SK-N-DZ (cell line): ENCODE results near the gene CPED1.

ENCODE experiments used
- DNase-seq: peaks from one replicate; pipeline ENCODE4 v3.0.0-alpha.2; 2015; ENCODE audit warnings: low spot score
- small RNA-seq, 2 experiments: library from RNA; depleted of rRNA; stranded (forward); fragments of <200 nt; gene quantifications; one replicate each; pipeline ENCODE3, GENCODE V24; 2014

The CPED1 gene

GRCh38 chr7:121344093-121344492 is 355.6 kb downstream of the CPED1 start:
- no peak for DNase-seq

- no peak for DNase-seq
Observed at GRCh38 chr7:121344497-121344896, 356.0 kb downstream of the CPED1 start.

Small RNA genes within 50 kb of the gene (small RNA-seq; reads per million reads assigned to genes)
- 0 reads per million in 2 experiments for gene HMGN1P18
- gene RNA5SP240 = 0 reads per million in 2 experiments
- 0.10 to 0.22 reads per million in 2 experiments for gene RNA5SP241
- gene RNU6-517P = 0.03 to 0.04 reads per million in 2 experiments
